SH-SY5Y (cell line): ENCODE measurements around the gene THRB.

Source experiments
- GATA2 ChIP-seq: IDR thresholded peaks from 2 replicates; pipeline ENCODE4 v1.6.1; 2011; ENCODE audit warnings: mild to moderate bottlenecking, low read depth, low read length
- GATA3 ChIP-seq: IDR thresholded peaks from 2 replicates; pipeline ENCODE4 v1.6.1; 2011; ENCODE audit warnings: low read depth, mild to moderate bottlenecking, low read length, moderate library complexity

GRCh38 chr3:24508423-24508839 lies 13.8 kb upstream of the THRB start:
- no peak for TF ChIP-seq GATA2
- TF ChIP-seq GATA3, result no peak
